Esophagus squamous epithelium (tissue), 4 donors: ENCODE data around the gene ADGRG2.

Source experiments
- POLR2A ChIP-seq, 4 donors: fragments of 450-650 bp; IDR thresholded peaks; one replicate each; pipeline ENCODE4 v1.6.1; 2017; ENCODE audit warnings: antibody characterized with exemption in 4 of 4, mild to moderate bottlenecking in 4 of 4, moderate library complexity in 3 of 4
- TF ChIP-seq, protein P1 (sequence below), 6 experiments: fragments of 450-650 bp in 4 of 6; fragments of 200-600 bp in 2 of 6; sonication (generic) in 2 of 6; IDR thresholded peaks; one replicate each; pipeline ENCODE4 v1.5.1; 2016 to 2019; ENCODE audit warnings: antibody characterized with exemption in 6 of 6, mild to moderate bottlenecking in 4 of 6, moderate library complexity in 4 of 6

DNA sequence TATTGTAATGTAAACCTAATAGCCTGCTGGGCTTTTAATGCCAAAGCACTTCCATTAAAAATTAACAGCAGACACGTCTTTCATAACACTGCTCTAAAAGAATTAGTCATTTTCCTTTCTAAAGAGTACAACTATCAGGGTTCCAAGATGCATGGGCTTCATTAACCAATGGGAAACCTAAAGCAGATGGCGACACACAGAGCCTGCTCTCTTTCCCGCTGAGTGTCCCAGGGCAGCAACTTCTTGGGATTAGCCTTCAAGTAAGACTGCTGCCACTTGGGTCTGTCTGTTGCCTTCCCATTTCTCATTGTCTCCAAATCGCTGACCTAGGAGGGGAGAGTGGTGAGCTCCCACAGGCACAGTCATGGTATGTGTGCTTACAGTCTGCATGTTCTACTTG, 124.4 kb downstream of the ADGRG2 start:
- TF ChIP-seq, protein P1, sequence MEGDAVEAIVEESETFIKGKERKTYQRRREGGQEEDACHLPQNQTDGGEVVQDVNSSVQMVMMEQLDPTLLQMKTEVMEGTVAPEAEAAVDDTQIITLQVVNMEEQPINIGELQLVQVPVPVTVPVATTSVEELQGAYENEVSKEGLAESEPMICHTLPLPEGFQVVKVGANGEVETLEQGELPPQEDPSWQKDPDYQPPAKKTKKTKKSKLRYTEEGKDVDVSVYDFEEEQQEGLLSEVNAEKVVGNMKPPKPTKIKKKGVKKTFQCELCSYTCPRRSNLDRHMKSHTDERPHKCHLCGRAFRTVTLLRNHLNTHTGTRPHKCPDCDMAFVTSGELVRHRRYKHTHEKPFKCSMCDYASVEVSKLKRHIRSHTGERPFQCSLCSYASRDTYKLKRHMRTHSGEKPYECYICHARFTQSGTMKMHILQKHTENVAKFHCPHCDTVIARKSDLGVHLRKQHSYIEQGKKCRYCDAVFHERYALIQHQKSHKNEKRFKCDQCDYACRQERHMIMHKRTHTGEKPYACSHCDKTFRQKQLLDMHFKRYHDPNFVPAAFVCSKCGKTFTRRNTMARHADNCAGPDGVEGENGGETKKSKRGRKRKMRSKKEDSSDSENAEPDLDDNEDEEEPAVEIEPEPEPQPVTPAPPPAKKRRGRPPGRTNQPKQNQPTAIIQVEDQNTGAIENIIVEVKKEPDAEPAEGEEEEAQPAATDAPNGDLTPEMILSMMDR (IDR thresholded peaks at IDR 0.05): no peak
- TF ChIP-seq POLR2A (IDR thresholded peaks at IDR 0.05): no peak
